WERI-Rb-1 (cell line): ENCODE results near the gene NME2.
A peak's percentile ranks its signal among the peaks of the same experiment; 100 is the strongest.
"Not testable (repeated sequence)": the region's sequence is repeated elsewhere in the genome, so short reads cannot be mapped to it uniquely, and the experiment has no call there.

Experiments
- DNase-seq: peaks from one replicate; pipeline ENCODE4 v3.0.0-alpha.2; 2020
- H3K27ac ChIP-seq: fragments of 250-450 bp; sonication (Bioruptor Pico); 2 replicates; pipeline ENCODE4 v1.5.1; 2020; ENCODE audit warnings: mild to moderate bottlenecking, moderate library complexity
- H3K27me3 ChIP-seq: fragments of 250-450 bp; sonication (Bioruptor Pico); 2 replicates; pipeline ENCODE4 v1.5.1; 2021; ENCODE audit warnings: mild to moderate bottlenecking, low read depth, moderate library complexity; ENCODE audit not compliant: insufficient read depth, severe bottlenecking
- H3K36me3 ChIP-seq: fragments of 250-450 bp; sonication (Bioruptor Pico); 2 replicates; pipeline ENCODE4 v1.5.1; 2020; ENCODE audit warnings: mild to moderate bottlenecking, moderate library complexity
- H3K4me3 ChIP-seq: 2 replicates; pipeline ENCODE4 v1.5.1; 2011; ENCODE audit warnings: low read depth, mild to moderate bottlenecking, control low read depth, low read length
- H3K9me3 ChIP-seq: fragments of 250-450 bp; sonication (Bioruptor Pico); 2 replicates; pipeline ENCODE4 v1.5.1; 2021; ENCODE audit warnings: mild to moderate bottlenecking, moderate library complexity; ENCODE audit not compliant: severe bottlenecking
- CTCF ChIP-seq: IDR thresholded peaks from 2 replicates; pipeline ENCODE4 v1.5.1; 2011; ENCODE audit warnings: low read depth, mild to moderate bottlenecking, control low read depth, inconsistent platforms, low read length

Gene NME2

GRCh38 chr17:51166987-51167931, 1.0 kb downstream of the NME2 start:
- peak overlapping the region; percentile 94 for H3K27ac ChIP-seq
- H3K9me3 ChIP-seq = no peaks in the 10 kb centered on the region
- H3K36me3 ChIP-seq = peaks cover 76% of the 10 kb centered on the region
- no peaks in the 10 kb centered on the region for H3K27me3 ChIP-seq
- DNase-seq = peak; percentile 75
- peak overlapping the region; percentile 93 for H3K4me3 ChIP-seq
- TF ChIP-seq CTCF = peak; percentile 87

- Histone ChIP-seq H3K36me3 (peaks cover 69% of the 10 kb centered on the region), H3K9me3 (no peaks in the 10 kb centered on the region), H3K4me3 (no peak overlapping the region), H3K27ac (no peak overlapping the region), H3K27me3 (no peaks in the 10 kb centered on the region)
- no peak for DNase-seq
- TF ChIP-seq CTCF = no peak
Measured at GRCh38 chr17:51169340-51169739, 3.1 kb downstream of the NME2 start.

GRCh38 chr17:51170736-51171135, 4.5 kb downstream of the NME2 start:
- Histone ChIP-seq H3K36me3 (peaks cover 74% of the 10 kb centered on the region), H3K27me3 (no peaks in the 10 kb centered on the region), H3K27ac (no peak overlapping the region), H3K9me3 (no peaks in the 10 kb centered on the region), H3K4me3 (no peak overlapping the region)
- TF ChIP-seq CTCF = no peak
- no peak for DNase-seq

- H3K4me3 ChIP-seq, DNase-seq, H3K27ac ChIP-seq, H3K9me3 ChIP-seq, H3K27me3 ChIP-seq: not testable (repeated sequence)
- peaks cover 71% of the 10 kb centered on the region for H3K36me3 ChIP-seq
Measured at GRCh38 chr17:51172030-51172429, 5.8 kb downstream of the NME2 start.

GRCh38 chr17:51180486-51180885, 14.3 kb downstream of the NME2 start:
- TF ChIP-seq CTCF = no peak
- peak overlapping the region; percentile 7; the same call in 1 of the 2 replicates for H3K27ac ChIP-seq
- H3K9me3 ChIP-seq = no peaks in the 10 kb centered on the region
- no peak overlapping the region for H3K4me3 ChIP-seq
- H3K36me3 ChIP-seq = peaks cover 45% of the 10 kb centered on the region
- no peaks in the 10 kb centered on the region for H3K27me3 ChIP-seq
- peak; percentile 34 for DNase-seq

GRCh38 chr17:51184124-51184523, 17.9 kb downstream of the NME2 start:
- H3K27ac ChIP-seq = no peak overlapping the region
- no peaks in the 10 kb centered on the region for H3K9me3 ChIP-seq
- H3K4me3 ChIP-seq = no peak overlapping the region
- peaks cover 55% of the 10 kb centered on the region for H3K36me3 ChIP-seq
- DNase-seq = no peak
- H3K27me3 ChIP-seq = no peaks in the 10 kb centered on the region
- TF ChIP-seq CTCF = no peak
